Measurements from ENCODE around the gene PARD3.

DNA sequence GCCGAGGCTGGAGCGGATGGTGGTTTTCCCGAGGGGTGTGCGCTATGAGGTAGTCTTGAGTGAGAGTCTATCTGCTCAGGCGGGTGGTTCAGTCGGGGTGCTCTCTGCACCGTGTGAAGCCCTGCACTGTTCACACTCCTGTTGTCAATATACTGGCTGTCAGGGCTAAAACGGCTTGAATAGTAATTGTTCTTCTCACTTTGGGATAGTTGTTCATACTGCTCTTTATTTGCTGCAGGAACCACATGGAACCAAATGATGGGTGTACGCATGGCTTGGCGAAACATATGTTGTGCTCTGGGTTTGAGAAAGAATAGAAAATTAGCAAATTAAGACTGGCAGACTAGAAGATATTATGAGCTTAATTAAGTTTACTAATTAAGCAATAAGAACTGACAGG, 432.5 kb downstream of the PARD3 start:
- TF ChIP-seq EZH2 (IDR thresholded peaks at IDR 0.05): no peak
- TF ChIP-seq, protein P1, sequence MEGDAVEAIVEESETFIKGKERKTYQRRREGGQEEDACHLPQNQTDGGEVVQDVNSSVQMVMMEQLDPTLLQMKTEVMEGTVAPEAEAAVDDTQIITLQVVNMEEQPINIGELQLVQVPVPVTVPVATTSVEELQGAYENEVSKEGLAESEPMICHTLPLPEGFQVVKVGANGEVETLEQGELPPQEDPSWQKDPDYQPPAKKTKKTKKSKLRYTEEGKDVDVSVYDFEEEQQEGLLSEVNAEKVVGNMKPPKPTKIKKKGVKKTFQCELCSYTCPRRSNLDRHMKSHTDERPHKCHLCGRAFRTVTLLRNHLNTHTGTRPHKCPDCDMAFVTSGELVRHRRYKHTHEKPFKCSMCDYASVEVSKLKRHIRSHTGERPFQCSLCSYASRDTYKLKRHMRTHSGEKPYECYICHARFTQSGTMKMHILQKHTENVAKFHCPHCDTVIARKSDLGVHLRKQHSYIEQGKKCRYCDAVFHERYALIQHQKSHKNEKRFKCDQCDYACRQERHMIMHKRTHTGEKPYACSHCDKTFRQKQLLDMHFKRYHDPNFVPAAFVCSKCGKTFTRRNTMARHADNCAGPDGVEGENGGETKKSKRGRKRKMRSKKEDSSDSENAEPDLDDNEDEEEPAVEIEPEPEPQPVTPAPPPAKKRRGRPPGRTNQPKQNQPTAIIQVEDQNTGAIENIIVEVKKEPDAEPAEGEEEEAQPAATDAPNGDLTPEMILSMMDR (IDR thresholded peaks at IDR 0.05): no peak

All from neural progenitor cell (in vitro differentiated cells).